Cardiac muscle cell (in vitro differentiated cells and primary cell): ENCODE measurements around the gene ATRNL1. TPM values are rescaled to one million over a fixed set of nuclear protein-coding genes. Genes with fewer than 3 reads are reported as not detected.

ENCODE experiments used
- DNase-seq, 2 donors: peaks; one replicate each; pipeline versions ENCODE4 v3.0.0 to v3.0.0-alpha.2; 2010 to 2017; ENCODE audit warnings: low read depth in 1 of 2, low spot score in 1 of 2
- H3K27ac ChIP-seq: fragments of 200-600 bp; sonication (generic); 2 replicates; pipeline ENCODE4 v1.5.1; 2016
- H3K27me3 ChIP-seq: fragments of 200-600 bp; sonication (generic); 2 replicates; pipeline ENCODE4 v1.6.0; 2016; ENCODE audit warnings: control low read depth
- H3K36me3 ChIP-seq: fragments of 200-600 bp; sonication (generic); 2 replicates; pipeline ENCODE4 v1.5.1; 2016; ENCODE audit warnings: control low read depth
- H3K4me1 ChIP-seq: fragments of 200-600 bp; sonication (generic); 2 replicates; pipeline ENCODE4 v1.8.1; 2017; ENCODE audit warnings: low read depth, mild to moderate bottlenecking, mixed run types
- H3K4me3 ChIP-seq: fragments of 200-600 bp; sonication (generic); 2 replicates; pipeline ENCODE4 v1.5.1; 2016; ENCODE audit warnings: mild to moderate bottlenecking
- H3K9me3 ChIP-seq: fragments of 200-600 bp; sonication (generic); 2 replicates; pipeline ENCODE4 v1.5.1; 2017; ENCODE audit warnings: low read depth, mild to moderate bottlenecking, control low read depth
- polyA plus RNA-seq: library from polyadenylated mRNA; unstranded; fragments of >200 nt; fragmentation: Nextera tagmentation; extraction: Ambion mirVana; gene quantifications from 2 replicates; pipeline ENCODE4 v1.2.1, GENCODE V29; 2016
- total RNA-seq: library from RNA; depleted of rRNA; stranded (reverse); fragments of >200 nt; gene quantifications from 2 replicates; pipeline ENCODE4 v1.2.3, GENCODE V29; 2016
- TF ChIP-seq, protein P1 (sequence below): IDR thresholded peaks from 2 replicates; pipeline ENCODE4 v1.5.1; 2012; ENCODE audit warnings: low read depth, mild to moderate bottlenecking, low read length

ATRNL1 gene
- total and polyA plus RNA-seq, 2 experiments from 2014 or later, result 4.5 to 14.1 TPM

DNA sequence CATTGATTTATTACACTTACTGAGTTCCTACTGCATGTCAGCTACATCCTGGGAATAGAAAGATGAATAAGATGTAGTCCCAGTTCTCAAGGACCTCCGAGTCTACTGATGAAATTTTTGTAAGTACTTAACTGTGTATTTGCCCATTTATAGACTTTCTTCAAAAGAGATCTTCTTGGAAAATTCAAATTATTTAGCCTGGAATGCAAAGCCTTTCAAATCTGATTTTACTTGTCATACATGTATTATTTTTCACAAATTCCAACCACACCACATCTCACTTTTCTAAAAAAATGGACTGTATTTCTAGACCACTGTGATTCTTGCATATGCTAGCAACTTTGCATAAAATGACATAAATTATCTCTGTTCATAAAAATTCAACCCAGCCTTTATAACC is 581.3 kb downstream of the ATRNL1 start:
- H3K4me1 ChIP-seq, result peaks cover 7% of the 10 kb centered on the region
- H3K27me3 ChIP-seq, result no peaks in the 10 kb centered on the region
- no peak overlapping the region for H3K27ac ChIP-seq
- H3K36me3 ChIP-seq, result no peaks in the 10 kb centered on the region
- no peaks in the 10 kb centered on the region for H3K9me3 ChIP-seq
- no peak for DNase-seq
- no peak overlapping the region for H3K4me3 ChIP-seq
- TF ChIP-seq, protein P1, sequence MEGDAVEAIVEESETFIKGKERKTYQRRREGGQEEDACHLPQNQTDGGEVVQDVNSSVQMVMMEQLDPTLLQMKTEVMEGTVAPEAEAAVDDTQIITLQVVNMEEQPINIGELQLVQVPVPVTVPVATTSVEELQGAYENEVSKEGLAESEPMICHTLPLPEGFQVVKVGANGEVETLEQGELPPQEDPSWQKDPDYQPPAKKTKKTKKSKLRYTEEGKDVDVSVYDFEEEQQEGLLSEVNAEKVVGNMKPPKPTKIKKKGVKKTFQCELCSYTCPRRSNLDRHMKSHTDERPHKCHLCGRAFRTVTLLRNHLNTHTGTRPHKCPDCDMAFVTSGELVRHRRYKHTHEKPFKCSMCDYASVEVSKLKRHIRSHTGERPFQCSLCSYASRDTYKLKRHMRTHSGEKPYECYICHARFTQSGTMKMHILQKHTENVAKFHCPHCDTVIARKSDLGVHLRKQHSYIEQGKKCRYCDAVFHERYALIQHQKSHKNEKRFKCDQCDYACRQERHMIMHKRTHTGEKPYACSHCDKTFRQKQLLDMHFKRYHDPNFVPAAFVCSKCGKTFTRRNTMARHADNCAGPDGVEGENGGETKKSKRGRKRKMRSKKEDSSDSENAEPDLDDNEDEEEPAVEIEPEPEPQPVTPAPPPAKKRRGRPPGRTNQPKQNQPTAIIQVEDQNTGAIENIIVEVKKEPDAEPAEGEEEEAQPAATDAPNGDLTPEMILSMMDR, result no peak

DNA sequence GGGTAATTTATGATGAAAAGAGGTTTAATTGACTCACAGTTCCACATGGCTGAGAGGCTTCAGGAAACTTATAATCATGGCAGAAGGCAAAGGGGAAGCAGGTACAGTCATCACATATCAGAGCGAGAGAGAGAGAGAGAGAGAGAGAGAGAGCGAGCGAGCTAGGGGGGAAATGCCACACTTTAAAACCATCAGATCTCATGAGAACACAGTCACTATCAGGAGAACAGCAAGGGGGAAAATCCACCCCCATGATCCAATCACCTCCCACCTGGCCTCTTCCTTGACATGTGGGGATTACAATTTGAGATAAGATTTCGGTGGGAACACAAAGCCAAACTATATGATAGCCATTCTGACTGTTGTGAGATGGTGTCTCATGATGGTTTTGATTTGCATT is 603.6 kb downstream of the ATRNL1 start:
- no peak overlapping the region for H3K4me3 ChIP-seq
- H3K27me3 ChIP-seq, result no peaks in the 10 kb centered on the region
- no peak overlapping the region for H3K27ac ChIP-seq
- no peaks in the 10 kb centered on the region for H3K9me3 ChIP-seq
- no peak for DNase-seq
- no peaks in the 10 kb centered on the region for H3K4me1 ChIP-seq
- TF ChIP-seq, protein P1, result no peak
- no peaks in the 10 kb centered on the region for H3K36me3 ChIP-seq

DNA sequence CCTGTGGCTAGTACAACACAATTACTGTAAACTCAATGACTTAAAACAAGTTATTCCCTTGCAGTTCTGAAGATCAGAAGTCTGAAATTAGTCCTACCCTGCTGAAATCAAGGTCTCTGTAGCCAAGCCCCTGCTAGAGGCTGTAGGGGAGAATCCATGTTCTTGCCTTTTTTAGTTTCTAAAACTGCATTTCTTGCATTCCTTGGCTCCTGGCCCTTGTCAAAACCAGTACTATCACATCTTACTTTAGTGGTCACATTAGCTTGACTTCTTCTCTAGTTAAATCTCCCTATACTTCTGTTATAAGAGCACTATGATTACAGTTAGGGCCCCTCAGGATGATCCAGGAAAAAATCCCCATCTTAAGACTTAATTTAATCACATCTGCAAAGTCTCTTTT is 612.9 kb downstream of the ATRNL1 start:
- Histone ChIP-seq H3K4me1 (no peaks in the 10 kb centered on the region), H3K27me3 (no peaks in the 10 kb centered on the region), H3K27ac (no peak overlapping the region), H3K9me3 (no peaks in the 10 kb centered on the region), H3K4me3 (no peak overlapping the region), H3K36me3 (no peaks in the 10 kb centered on the region)
- TF ChIP-seq, protein P1, result no peak
- no peak for DNase-seq

DNA sequence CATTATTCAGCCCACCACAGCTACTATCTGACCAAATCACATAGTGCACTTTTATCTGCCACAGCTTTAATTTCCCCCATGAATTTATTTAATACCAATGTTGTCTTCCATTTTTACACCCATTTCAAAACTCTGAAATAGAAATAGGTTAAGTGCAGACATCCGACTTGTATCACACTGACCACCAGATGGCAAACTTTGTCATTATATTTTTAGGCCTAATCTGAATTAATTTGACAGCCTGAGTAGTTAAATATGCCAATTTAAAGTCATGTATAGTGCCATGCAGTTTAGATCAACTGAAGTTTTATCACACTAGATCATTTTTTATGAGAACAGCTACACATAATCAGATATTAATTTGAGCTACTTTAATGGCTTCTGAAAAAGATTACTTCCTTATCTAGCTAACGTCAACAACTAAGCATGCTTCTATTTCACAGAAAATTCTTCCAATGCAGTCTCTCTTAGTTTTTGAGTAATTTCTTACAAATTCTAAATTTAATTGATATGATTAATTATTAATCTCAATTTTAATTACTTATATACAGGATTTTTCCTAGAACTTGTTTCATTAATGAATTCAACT is 613.4 kb downstream of the ATRNL1 start:
- DNase-seq, result peak; percentile 12 to 37
- H3K4me1 ChIP-seq, result no peaks in the 10 kb centered on the region
- H3K27ac ChIP-seq, result no peak overlapping the region
- H3K36me3 ChIP-seq, result no peaks in the 10 kb centered on the region
- TF ChIP-seq, protein P1, result peak; percentile 50
- no peaks in the 10 kb centered on the region for H3K27me3 ChIP-seq
- H3K9me3 ChIP-seq, result no peaks in the 10 kb centered on the region
- H3K4me3 ChIP-seq, result no peak overlapping the region

DNA sequence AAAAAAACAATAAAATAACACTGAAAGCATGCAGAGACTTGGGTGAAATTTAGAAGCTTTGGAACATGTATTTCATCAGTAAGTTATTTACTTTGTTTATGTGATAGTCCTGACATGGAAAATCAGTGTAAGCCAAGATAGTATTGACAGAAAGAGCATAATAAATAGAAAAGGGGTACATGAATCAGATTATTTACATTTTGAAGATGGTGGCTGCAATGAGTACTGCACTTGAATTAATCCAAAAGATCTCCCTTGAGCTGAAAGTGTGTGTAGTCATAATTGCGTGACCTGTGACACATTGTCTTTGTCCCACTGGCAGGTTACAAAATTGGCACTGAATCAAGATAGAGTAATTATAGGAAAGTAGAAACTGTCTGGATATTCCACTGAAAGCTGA is 617.0 kb downstream of the ATRNL1 start:
- no peaks in the 10 kb centered on the region for H3K36me3 ChIP-seq
- H3K4me3 ChIP-seq, result no peak overlapping the region
- TF ChIP-seq, protein P1, result no peak

DNA sequence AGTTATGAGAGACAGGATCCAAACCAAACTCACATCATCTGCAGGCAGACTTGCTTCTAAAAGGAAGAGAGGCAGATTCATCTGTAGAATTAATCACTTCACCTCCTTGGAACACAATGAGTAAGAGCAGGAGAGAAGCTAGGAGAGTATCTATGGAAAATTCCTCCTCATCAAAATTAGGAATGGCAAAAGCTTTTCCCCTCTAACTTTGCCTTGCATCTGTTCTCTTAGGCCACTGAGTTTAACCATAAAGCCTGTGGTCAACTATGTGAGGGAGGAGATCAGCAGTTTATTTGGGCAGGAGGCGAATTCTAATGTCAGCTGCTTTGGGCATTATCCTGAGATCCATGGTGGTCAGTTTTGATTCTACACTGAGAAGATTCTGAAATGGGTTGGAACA is 618.1 kb downstream of the ATRNL1 start:
- no peaks in the 10 kb centered on the region for H3K4me1 ChIP-seq
- H3K36me3 ChIP-seq, result no peaks in the 10 kb centered on the region
- TF ChIP-seq, protein P1, result no peak
- no peaks in the 10 kb centered on the region for H3K9me3 ChIP-seq
- no peak for DNase-seq
- no peak overlapping the region for H3K27ac ChIP-seq
- no peaks in the 10 kb centered on the region for H3K27me3 ChIP-seq
- no peak overlapping the region for H3K4me3 ChIP-seq

More for the DNA sequence above, 617.0 kb downstream of the ATRNL1 start:
- Histone ChIP-seq H3K9me3 (no peaks in the 10 kb centered on the region), H3K4me1 (no peaks in the 10 kb centered on the region), H3K27ac (no peak overlapping the region), H3K27me3 (no peaks in the 10 kb centered on the region)
- DNase-seq, result no peak
